Epithelial cell of proximal tubule (primary cell): ENCODE data around the gene NODAL. TPM values are rescaled to one million over a fixed set of nuclear protein-coding genes. Genes with fewer than 3 reads are reported as not detected.

Experiments
- DNase-seq: peaks from one replicate; pipeline ENCODE4 v3.0.0-alpha.2; 2011; ENCODE audit warnings: low read depth
- H3K4me3 ChIP-seq: 2 replicates; pipeline ENCODE4 v1.5.1; 2011; ENCODE audit warnings: low read depth, mild to moderate bottlenecking, low read length
- total RNA-seq: library from RNA; depleted of rRNA; stranded (reverse); fragments of >200 nt; gene quantifications from 2 replicates; pipeline ENCODE4 v1.2.3, GENCODE V29; 2015
- TF ChIP-seq, protein P1 (sequence below): conservative IDR thresholded peaks from 2 replicates; pipeline ENCODE4 v1.5.1; 2012; ENCODE audit warnings: low read depth, mild to moderate bottlenecking, low read length

Gene NODAL
- total RNA-seq, 1 donor from 2014 or later: not detected

DNA sequence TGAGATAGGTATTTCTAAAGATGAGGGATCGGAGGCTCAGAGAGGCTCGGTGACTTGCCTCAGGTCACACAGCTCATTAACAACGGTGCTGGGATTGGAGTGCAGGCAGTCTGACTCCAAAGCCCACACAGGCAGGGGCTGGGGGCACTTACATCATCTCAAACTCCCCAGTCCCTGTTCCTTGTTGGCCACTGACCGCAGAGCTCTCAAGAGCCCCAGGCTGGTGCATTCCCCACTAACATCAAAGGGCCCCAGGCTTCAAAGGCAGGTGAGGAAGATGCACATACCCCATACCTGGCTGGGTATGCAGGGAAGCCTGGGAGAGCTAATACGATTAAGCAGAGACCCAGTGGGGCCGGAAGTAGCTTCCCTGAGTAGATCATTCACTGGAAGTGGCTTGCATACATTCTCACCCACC lies 13.7 kb upstream of the NODAL start:
- H3K4me3 ChIP-seq: no peak overlapping the region
- DNase-seq: no peak
- TF ChIP-seq, protein P1, sequence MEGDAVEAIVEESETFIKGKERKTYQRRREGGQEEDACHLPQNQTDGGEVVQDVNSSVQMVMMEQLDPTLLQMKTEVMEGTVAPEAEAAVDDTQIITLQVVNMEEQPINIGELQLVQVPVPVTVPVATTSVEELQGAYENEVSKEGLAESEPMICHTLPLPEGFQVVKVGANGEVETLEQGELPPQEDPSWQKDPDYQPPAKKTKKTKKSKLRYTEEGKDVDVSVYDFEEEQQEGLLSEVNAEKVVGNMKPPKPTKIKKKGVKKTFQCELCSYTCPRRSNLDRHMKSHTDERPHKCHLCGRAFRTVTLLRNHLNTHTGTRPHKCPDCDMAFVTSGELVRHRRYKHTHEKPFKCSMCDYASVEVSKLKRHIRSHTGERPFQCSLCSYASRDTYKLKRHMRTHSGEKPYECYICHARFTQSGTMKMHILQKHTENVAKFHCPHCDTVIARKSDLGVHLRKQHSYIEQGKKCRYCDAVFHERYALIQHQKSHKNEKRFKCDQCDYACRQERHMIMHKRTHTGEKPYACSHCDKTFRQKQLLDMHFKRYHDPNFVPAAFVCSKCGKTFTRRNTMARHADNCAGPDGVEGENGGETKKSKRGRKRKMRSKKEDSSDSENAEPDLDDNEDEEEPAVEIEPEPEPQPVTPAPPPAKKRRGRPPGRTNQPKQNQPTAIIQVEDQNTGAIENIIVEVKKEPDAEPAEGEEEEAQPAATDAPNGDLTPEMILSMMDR: no peak

- DNase-seq: no peak
- TF ChIP-seq, protein P1: no peak
Measured at GRCh38 chr10:70448236-70448635, 6.8 kb upstream of the NODAL start.

GRCh38 chr10:70445718-70446657 lies 4.5 kb upstream of the NODAL start:
- no peak for DNase-seq
- TF ChIP-seq, protein P1: no peak
- H3K4me3 ChIP-seq: no peak overlapping the region

More at GRCh38 chr10:70448236-70448635, 6.8 kb upstream of the NODAL start:
- H3K4me3 ChIP-seq: no peak overlapping the region

- DNase-seq: no peak
- TF ChIP-seq, protein P1: no peak
- no peak overlapping the region for H3K4me3 ChIP-seq
Measured at GRCh38 chr10:70444744-70445143, 3.3 kb upstream of the NODAL start.

DNA sequence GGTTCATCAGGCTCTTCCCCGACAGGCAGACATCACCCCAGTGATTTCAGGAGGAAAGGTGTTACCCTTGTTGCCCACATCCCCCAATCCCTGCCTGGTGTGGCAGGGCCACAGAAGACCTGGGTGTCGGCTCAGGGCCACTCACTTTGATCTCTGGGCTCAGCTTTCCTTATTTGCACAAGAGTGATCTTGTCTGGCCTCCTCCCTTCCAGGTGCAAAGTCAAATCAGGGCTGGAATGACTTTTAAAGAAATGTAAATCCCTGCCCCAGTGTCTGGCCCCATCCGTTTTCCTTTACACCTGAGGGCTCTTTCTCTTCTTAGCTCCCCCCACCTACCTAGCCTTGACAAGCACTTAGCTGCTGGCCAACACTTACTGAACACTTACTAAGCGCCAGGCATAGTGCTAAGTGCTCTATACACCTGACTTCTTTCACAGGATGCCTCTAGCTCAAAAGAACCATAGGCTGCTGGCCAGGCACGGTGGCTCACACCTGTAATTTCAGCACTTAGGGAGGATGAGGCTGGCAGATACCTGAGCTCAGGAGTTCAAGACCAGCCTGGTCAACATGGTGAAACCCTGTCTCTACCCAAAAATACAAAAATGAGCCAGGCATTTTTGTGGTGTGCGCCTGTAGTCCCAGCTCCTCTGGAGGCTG lies 979 bp upstream of the NODAL start:
- no peak for DNase-seq
- no peak overlapping the region for H3K4me3 ChIP-seq
- TF ChIP-seq, protein P1: no peak

GRCh38 chr10:70441895-70442309 lies 421 bp upstream of the NODAL start:
- DNase-seq: no peak
- TF ChIP-seq, protein P1: no peak
- no peak overlapping the region for H3K4me3 ChIP-seq
